ENCODE results near the gene COL15A1. TPM values are rescaled to one million over a fixed set of nuclear protein-coding genes. Genes with fewer than 3 reads are reported as not detected.

COL15A1 gene
- total RNA-seq, 1 experiment from 2014 or later, result not detected

DNA sequence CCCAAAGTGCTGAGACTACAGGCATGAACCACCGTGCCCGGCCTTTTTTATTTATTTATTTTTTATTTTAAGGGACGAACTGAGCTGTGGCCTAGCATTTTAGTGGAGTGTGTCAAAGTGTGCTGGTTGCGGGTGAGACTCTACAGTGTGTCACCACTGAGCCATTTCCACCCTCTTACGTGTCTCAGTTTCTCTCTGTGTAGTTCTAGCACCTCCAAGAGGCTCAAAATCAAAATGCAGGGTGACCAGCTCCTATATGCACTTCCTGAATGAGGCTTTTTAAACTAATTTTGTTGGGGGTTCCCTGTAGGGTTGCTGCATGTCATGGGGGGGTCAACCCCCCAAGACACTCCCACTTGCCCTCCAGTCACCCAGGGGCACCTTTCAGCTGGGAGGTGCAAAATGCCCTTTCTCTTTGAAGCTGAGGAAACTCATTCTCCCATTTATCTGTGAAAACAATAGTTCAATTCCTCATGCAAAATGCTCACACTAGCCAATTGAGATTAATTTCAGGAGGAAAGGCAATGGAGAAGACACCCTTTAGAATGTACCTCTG lies 69.3 kb downstream of the COL15A1 start:
- H3K27me3 ChIP-seq (ENCODE audit: insufficient read depth, low read length), result no peaks in the 10 kb centered on the region
- no peak overlapping the region for H2BK12ac ChIP-seq (ENCODE audit: insufficient read length, low read depth, low read length)
- peaks cover 8% of the 10 kb centered on the region for H3K9me3 ChIP-seq (ENCODE audit: control insufficient read depth, low read depth, low read length)
- no peak overlapping the region for H4K8ac ChIP-seq (replicated peaks; ENCODE audit: insufficient read length, low read depth, low read length)
- no peaks in the 10 kb centered on the region for H3K4me1 ChIP-seq (ENCODE audit: insufficient read depth, low read length)
- no peak overlapping the region for H3K4ac ChIP-seq (ENCODE audit: low read depth, low read length)
- H4K91ac ChIP-seq (ENCODE audit: insufficient read length, low read depth, low read length), result no peak overlapping the region
- H3K14ac ChIP-seq (ENCODE audit: insufficient read depth, low read length), result no peak overlapping the region
- peaks cover 38 to 46% of the 10 kb centered on the region in 2 experiments for H3K9me3 Mint-ChIP-seq
- H3K4me3 Mint-ChIP-seq, result no peak overlapping the region
- H4K20me1 ChIP-seq (ENCODE audit: control insufficient read depth, insufficient read depth, insufficient read length), result no peaks in the 10 kb centered on the region
- no peak overlapping the region for H3K4me2 ChIP-seq (ENCODE audit: insufficient read depth, insufficient read length, low read length)
- no peak overlapping the region for H3K27ac Mint-ChIP-seq
- H2AK5ac ChIP-seq (ENCODE audit: insufficient read length, low read length), result no peak overlapping the region
- peak; percentile 43; the same call in 2 of the 3 replicates for TF ChIP-seq CTCF (conservative IDR thresholded peaks at IDR 0.05)
- H2BK15ac ChIP-seq (ENCODE audit: low read depth, low read length), result no peak overlapping the region
- no peak overlapping the region for H3T11ph ChIP-seq (ENCODE audit: low read length)
- no peak overlapping the region for H3K56ac ChIP-seq (ENCODE audit: insufficient read length, low read depth, low read length)
- no peak overlapping the region for H3K9ac ChIP-seq (ENCODE audit: extremely low read depth, insufficient read length, low read length)
- no peak overlapping the region for H2BK5ac ChIP-seq (ENCODE audit: insufficient read length, low read length)
- WGBS (ENCODE audit: extremely low coverage, insufficient read length, low lambda C conversion rate), result no CpG with 5 or more reads among the region's 5 CpGs
- 0 out of 2 replicates have a peak, but pooled peaks cover 2% of the 10 kb centered on the region for H3K79me2 ChIP-seq (ENCODE audit: insufficient read depth, low read length)
- no peak overlapping the region for H3K18ac ChIP-seq (ENCODE audit: insufficient read length, low read depth, low read length)
- H2BK120ac ChIP-seq (ENCODE audit: low read depth, low read length, poor library complexity, severe bottlenecking), result no peak overlapping the region
- H3K36me3 Mint-ChIP-seq (ENCODE audit: insufficient read depth in 1 of 3, low read depth in 3 of 3), result peaks cover 5 to 23% (median 13%) of the 10 kb centered on the region in 3 experiments; a peak in 6 of 7 replicates
- no peak overlapping the region for H2AFZ ChIP-seq (ENCODE audit: low read length)
- H3K27me3 Mint-ChIP-seq (ENCODE audit: low read depth), result no peaks in the 10 kb centered on the region; the same call in 1 of the 2 replicates
- no peak overlapping the region for H2BK20ac ChIP-seq (ENCODE audit: low read depth, low read length, poor library complexity, severe bottlenecking)
- H3K4me1 Mint-ChIP-seq, result no peaks in the 10 kb centered on the region
- H3K23ac ChIP-seq (ENCODE audit: insufficient read length, low read depth, low read length), result no peak overlapping the region
- H3K27ac ChIP-seq (ENCODE audit: insufficient read length, low read depth, low read length), result no peak overlapping the region
- H4K5ac ChIP-seq (ENCODE audit: insufficient read length, low read depth, low read length), result no peak overlapping the region
- no peaks in the 10 kb centered on the region for H3K79me1 ChIP-seq (ENCODE audit: insufficient read depth, low read depth, low read length, poor library complexity, severe bottlenecking)
- DNase-seq, result no peak
- H3K23me2 ChIP-seq (ENCODE audit: insufficient read length, low read depth, low read length, poor library complexity, severe bottlenecking), result no peaks in the 10 kb centered on the region
